WTC11 (cell line): ENCODE measurements around the gene NT5C1B.

ENCODE experiments used
- ATF1 ChIP-seq: sonication (generic); formaldehyde crosslinking; IDR thresholded peaks from 2 replicates; pipeline ENCODE4 v1.8.1; 2023; ENCODE audit warnings: mild to moderate bottlenecking, moderate library complexity, missing genetic modification reagents
- CTCF ChIP-seq: fragments of 200-600 bp; IDR thresholded peaks from 2 replicates; pipeline ENCODE4 v1.8.0; 2022; ENCODE audit warnings: antibody characterized with exemption
- E2F5 ChIP-seq: sonication (generic); formaldehyde crosslinking; IDR thresholded peaks from 2 replicates; pipeline ENCODE4 v1.8.1; 2022; ENCODE audit warnings: mild to moderate bottlenecking, moderate library complexity, missing genetic modification reagents
- ESRRA ChIP-seq: sonication (generic); formaldehyde crosslinking; IDR thresholded peaks from 2 replicates; pipeline ENCODE4 v1.8.1; 2022; ENCODE audit warnings: mild to moderate bottlenecking, missing genetic modification reagents, borderline replicate concordance
- FOXP1 ChIP-seq: sonication (generic); formaldehyde crosslinking; IDR thresholded peaks from 2 replicates; pipeline ENCODE4 v1.8.0; 2022; ENCODE audit warnings: missing genetic modification reagents, mild to moderate bottlenecking, moderate library complexity, borderline replicate concordance
- FOXP4 ChIP-seq: sonication (generic); formaldehyde crosslinking; IDR thresholded peaks from 2 replicates; pipeline ENCODE4 v1.8.0; 2022; ENCODE audit warnings: mild to moderate bottlenecking, missing genetic modification reagents
- JUN ChIP-seq: sonication (generic); formaldehyde crosslinking; IDR thresholded peaks from 2 replicates; pipeline ENCODE4 v1.8.0; 2023; ENCODE audit warnings: mild to moderate bottlenecking, missing genetic modification reagents
- NR2C2 ChIP-seq: sonication (generic); formaldehyde crosslinking; IDR thresholded peaks from 2 replicates; pipeline ENCODE4 v1.8.0; 2022; ENCODE audit warnings: mild to moderate bottlenecking, missing genetic modification reagents
- OVOL2 ChIP-seq: fragments of 250-450 bp; sonication (Bioruptor Pico); IDR thresholded peaks from 2 replicates; pipeline ENCODE4 v1.9.0; 2021; ENCODE audit warnings: mild to moderate bottlenecking, borderline replicate concordance
- TEAD4 ChIP-seq: sonication (generic); formaldehyde crosslinking; IDR thresholded peaks from 2 replicates; pipeline ENCODE4 v1.8.0; 2022; ENCODE audit warnings: mild to moderate bottlenecking, missing genetic modification reagents
- TP53 ChIP-seq: sonication (generic); formaldehyde crosslinking; IDR thresholded peaks from 2 replicates; pipeline ENCODE4 v1.8.1; 2023; ENCODE audit warnings: mild to moderate bottlenecking, missing genetic modification reagents
- USF2 ChIP-seq: sonication (generic); formaldehyde crosslinking; IDR thresholded peaks from 2 replicates; pipeline ENCODE4 v1.8.1; 2023; ENCODE audit warnings: mild to moderate bottlenecking, missing genetic modification reagents, moderate library complexity
- ZMAT4 ChIP-seq: fragments of 250-450 bp; sonication (Bioruptor Pico); IDR thresholded peaks from 2 replicates; pipeline ENCODE4 v1.9.0; 2021; ENCODE audit warnings: mild to moderate bottlenecking

- TF ChIP-seq TP53 (CRISPR knock-in tag) = no peak
- TF ChIP-seq CTCF = no peak
- TF ChIP-seq FOXP1 (CRISPR knock-in tag) = no peak
- TF ChIP-seq TEAD4 = no peak
- no peak for TF ChIP-seq ESRRA (CRISPR knock-in tag)
- no peak for TF ChIP-seq OVOL2
- no peak for TF ChIP-seq ZMAT4 (CRISPR knock-in tag)
- TF ChIP-seq E2F5 (CRISPR knock-in tag) = no peak
- no peak for TF ChIP-seq JUN (CRISPR knock-in tag)
- TF ChIP-seq USF2 = no peak
- TF ChIP-seq FOXP4 (CRISPR knock-in tag) = no peak
- no peak for TF ChIP-seq NR2C2 (CRISPR knock-in tag)
- TF ChIP-seq ATF1 (CRISPR knock-in tag) = no peak
These were observed 48.5 kb downstream of the NT5C1B start for GRCh38 chr2:18540872-18541271.
